Upper lobe of left lung (tissue), 6 donors: ENCODE data around the gene ADIPOR2. TPM values are rescaled to one million over a fixed set of nuclear protein-coding genes. Genes with fewer than 3 reads are reported as not detected.
A peak's percentile ranks its signal among the peaks of the same experiment; 100 is the strongest.

Experiments used
- ATAC-seq, 2 donors: fragments of 200-7000 bp; cut with Tn5 transposase; one replicate each; pipeline ENCODE4 v1.9.1; 2022; ENCODE audit warnings: mild to moderate bottlenecking in 2 of 2, moderate library complexity in 2 of 2; ENCODE audit not compliant: low FRiP score in 2 of 2
- DNase-seq, 2 donors: peaks; one replicate each; pipeline ENCODE4 v3.0.0-alpha.2; 2019 to 2020
- H3K27ac ChIP-seq, 4 donors: fragments of 200-600 bp; sonication (generic); one replicate each; pipeline ENCODE4 v1.5.1; 2016 to 2019
- H3K27me3 ChIP-seq, 4 donors: fragments of 200-600 bp; sonication (generic); one replicate each; pipeline ENCODE4 v1.5.1; 2017 to 2019
- H3K36me3 ChIP-seq, 4 donors: fragments of 200-600 bp; sonication (generic); one replicate each; pipeline ENCODE4 v1.5.1; 2016 to 2019
- H3K4me1 ChIP-seq, 4 donors: fragments of 200-600 bp; sonication (generic); one replicate each; pipeline ENCODE4 v1.5.1; 2018 to 2019
- H3K4me3 ChIP-seq, 4 donors: fragments of 200-600 bp; sonication (generic); one replicate each; pipeline ENCODE4 v1.5.1; 2017 to 2019; ENCODE audit warnings: mild to moderate bottlenecking in 2 of 4, moderate library complexity in 1 of 4
- H3K9me3 ChIP-seq, 4 donors: fragments of 200-600 bp; sonication (generic); one replicate each; pipeline ENCODE4 v1.5.1; 2018 to 2019
- EP300 ChIP-seq, 4 donors: sonication (generic); formaldehyde crosslinking; IDR thresholded peaks; one replicate each; pipeline ENCODE4 v1.5.1; 2017; ENCODE audit warnings: antibody characterized with exemption in 4 of 4, control low read depth in 2 of 4
- POLR2A ChIP-seq, 4 donors: fragments of 450-650 bp; IDR thresholded peaks; one replicate each; pipeline ENCODE4 v1.5.1; 2016 to 2017; ENCODE audit warnings: antibody characterized with exemption in 4 of 4, mild to moderate bottlenecking in 2 of 4
- POLR2AphosphoS5 ChIP-seq, 2 donors: sonication (generic); formaldehyde crosslinking; IDR thresholded peaks; one replicate each; pipeline ENCODE4 v1.5.1; 2017; ENCODE audit warnings: antibody characterized with exemption in 2 of 2
- WGBS, 2 donors: methylation state at CpG; one replicate each; pipeline ENCODE4 v1.1.5; 2017 to 2018; 5-methylcytosine and 5-hydroxymethylcytosine counted together
- total RNA-seq, 6 donors: library from RNA; depleted of rRNA in 4 of 6; stranded (reverse); fragments of >200 nt in 4 of 6; gene quantifications; one replicate each; pipeline versions ENCODE4 v1.1.0 to v1.2.1, GENCODE V29; 2016 to 2021
- TF ChIP-seq, protein P1 (sequence below), 6 experiments: fragments of 450-650 bp in 4 of 6; fragments of 200-600 bp in 2 of 6; sonication (generic) in 2 of 6; IDR thresholded peaks; one replicate each; pipeline ENCODE4 v1.5.1; 2016 to 2019; ENCODE audit warnings: antibody characterized with exemption in 6 of 6
- donor health status: DM: no; HTN: no; CAD: no; lungs with moderate emphysema.
- donor health status: DM: no; HTN: yes; CAD: no; lungs with severe emphysema.

The ADIPOR2 gene
- total RNA-seq, 6 donors from 2014 or later = 45.1 to 82.3 (median 68.6) TPM

DNA sequence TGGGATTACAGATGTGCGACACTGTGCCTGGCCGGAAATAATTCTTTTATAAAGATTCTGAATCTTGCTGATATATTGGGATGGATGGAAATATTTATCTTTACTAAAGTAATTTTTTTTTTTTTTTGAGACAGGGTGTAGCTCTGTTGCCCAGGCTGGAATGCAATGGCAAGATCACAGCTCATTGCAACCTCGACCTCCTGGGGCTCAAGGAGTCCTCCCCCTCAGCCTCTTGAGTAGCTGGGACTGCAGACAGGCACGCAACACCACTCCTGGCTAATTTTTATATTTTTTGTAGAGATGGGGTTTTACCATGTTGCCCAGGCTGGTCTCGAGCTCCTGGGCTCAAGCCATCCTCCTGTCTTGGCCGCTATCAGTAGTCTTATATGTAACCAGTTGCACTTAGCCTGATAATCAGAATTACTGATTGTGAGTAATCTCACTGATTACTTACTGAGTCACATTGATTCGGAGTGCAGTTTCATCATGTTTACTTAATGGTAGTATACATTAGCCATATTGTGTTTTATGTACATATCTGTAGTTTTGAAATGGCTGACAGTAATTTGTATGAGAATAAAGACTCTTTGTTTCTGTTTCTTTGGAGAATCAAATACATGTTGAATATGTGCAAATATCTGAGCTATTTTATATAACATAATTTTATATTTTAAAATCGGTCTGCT lies 79.1 kb downstream of the ADIPOR2 start:
- ATAC-seq (no peak), DNase-seq (no peak)
- H3K27me3 ChIP-seq = no peaks in the 10 kb centered on the region
- WGBS, 2 donors = 95 to 96% methylated on average over 8 of the region's 8 CpGs
- H3K9me3 ChIP-seq = no peaks in the 10 kb centered on the region
- H3K27ac ChIP-seq = no peak overlapping the region
- TF ChIP-seq, protein P1, sequence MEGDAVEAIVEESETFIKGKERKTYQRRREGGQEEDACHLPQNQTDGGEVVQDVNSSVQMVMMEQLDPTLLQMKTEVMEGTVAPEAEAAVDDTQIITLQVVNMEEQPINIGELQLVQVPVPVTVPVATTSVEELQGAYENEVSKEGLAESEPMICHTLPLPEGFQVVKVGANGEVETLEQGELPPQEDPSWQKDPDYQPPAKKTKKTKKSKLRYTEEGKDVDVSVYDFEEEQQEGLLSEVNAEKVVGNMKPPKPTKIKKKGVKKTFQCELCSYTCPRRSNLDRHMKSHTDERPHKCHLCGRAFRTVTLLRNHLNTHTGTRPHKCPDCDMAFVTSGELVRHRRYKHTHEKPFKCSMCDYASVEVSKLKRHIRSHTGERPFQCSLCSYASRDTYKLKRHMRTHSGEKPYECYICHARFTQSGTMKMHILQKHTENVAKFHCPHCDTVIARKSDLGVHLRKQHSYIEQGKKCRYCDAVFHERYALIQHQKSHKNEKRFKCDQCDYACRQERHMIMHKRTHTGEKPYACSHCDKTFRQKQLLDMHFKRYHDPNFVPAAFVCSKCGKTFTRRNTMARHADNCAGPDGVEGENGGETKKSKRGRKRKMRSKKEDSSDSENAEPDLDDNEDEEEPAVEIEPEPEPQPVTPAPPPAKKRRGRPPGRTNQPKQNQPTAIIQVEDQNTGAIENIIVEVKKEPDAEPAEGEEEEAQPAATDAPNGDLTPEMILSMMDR (IDR thresholded peaks at IDR 0.05) = no peak
- no peak for TF ChIP-seq POLR2A (IDR thresholded peaks at IDR 0.05)
- no peak for TF ChIP-seq POLR2AphosphoS5 (IDR thresholded peaks at IDR 0.05)
- no peak for TF ChIP-seq EP300 (IDR thresholded peaks at IDR 0.05)
- H3K4me1 ChIP-seq = peaks cover 0 to 11% (median 6%) of the 10 kb centered on the region in 4 donors
- no peak overlapping the region for H3K4me3 ChIP-seq
- peaks cover 0 to 27% (median 3%) of the 10 kb centered on the region in 4 donors for H3K36me3 ChIP-seq

DNA sequence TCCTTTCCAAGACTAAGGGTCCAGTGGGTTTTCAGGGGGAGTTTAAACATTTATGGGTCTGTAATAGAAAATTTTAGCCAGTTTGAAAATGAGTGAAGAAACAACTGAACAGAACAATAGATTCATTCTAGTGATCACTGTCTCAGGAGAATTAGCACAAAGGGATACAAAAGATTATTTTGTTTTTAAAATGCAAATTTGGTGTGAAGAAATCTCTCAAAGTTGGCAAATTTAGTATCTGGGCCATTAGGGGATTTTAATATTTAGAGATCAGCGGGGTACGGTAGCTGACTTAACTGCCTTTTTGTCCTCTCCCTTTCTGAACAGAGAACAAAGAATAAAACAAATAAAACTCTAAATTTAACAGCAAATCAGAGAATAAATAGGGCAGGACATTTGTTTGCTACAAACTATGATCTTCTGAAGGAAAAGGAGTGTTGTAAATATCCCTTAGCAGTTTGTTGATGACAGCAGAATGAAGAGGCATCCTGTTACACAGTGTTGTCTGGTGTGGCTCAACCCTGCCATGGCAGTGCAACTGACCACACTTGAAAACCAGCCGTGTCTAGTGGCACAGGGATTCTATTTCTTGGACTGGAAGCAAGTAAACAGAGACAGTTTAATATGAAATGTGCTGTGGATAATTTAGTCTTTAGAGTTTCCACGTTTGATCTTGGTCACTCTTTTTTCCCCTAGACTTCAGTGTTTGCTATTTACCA lies 83.2 kb downstream of the ADIPOR2 start:
- Histone ChIP-seq H3K36me3 (peaks cover 0 to 40% (median 3%) of the 10 kb centered on the region in 4 donors), H3K27me3 (no peaks in the 10 kb centered on the region), H3K27ac (no peak overlapping the region), H3K4me3 (no peak overlapping the region), H3K9me3 (no peaks in the 10 kb centered on the region), H3K4me1 (peaks cover 0 to 8% (median 2%) of the 10 kb centered on the region in 4 donors)
- ATAC-seq (no peak), DNase-seq (no peak)
- WGBS, 2 donors = 68 to 85% methylated on average over 4 of the region's 4 CpGs
- TF ChIP-seq EP300 (IDR thresholded peaks at IDR 0.05) (no peak), POLR2A (IDR thresholded peaks at IDR 0.05) (no peak)

DNA sequence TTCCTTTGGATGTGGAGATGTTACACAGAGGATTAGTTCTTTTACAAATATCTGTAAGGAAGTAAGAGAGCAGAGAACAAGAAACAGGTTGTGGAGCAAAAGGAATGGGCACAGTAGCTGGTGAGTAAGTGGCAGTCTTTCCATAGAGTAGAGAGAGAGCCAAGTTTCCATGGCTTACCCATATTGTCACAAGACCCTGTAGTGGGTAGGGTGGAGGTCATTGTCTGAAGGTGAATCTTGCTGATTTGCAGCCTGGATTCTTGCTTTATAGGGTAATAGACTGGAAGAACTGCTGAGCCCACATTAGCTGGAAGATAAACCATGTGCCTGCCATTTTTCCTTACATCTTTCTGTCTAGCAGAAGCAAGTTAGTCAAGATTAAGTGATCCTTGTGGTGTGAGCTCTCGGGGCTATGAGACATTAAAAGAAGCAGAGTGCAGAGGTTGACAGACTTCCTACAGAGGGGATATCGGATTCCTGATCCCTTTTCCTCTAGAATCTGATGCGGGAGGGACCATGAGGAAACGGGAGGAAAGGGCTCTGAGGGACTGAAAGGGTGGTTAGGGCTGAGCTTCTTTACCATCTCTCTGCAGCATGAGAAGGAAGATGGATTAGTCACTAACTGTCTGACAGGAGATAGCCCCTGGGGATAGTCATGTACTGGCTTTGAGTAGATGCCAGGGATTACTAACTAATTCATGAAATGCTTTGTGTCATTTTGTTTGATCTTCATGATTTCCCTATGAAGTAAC lies 85.5 kb downstream of the ADIPOR2 start:
- peak in 1 of 2 donors; percentile 66 for ATAC-seq
- Histone ChIP-seq H3K9me3 (no peaks in the 10 kb centered on the region), H3K4me1 (peaks cover 8 to 22% (median 15%) of the 10 kb centered on the region in 4 donors), H3K4me3 (no peak overlapping the region), H3K27me3 (no peaks in the 10 kb centered on the region), H3K27ac (no peak overlapping the region), H3K36me3 (peaks cover 0 to 37% (median 5%) of the 10 kb centered on the region in 4 donors)
- no peak for DNase-seq
- 89 to 90% methylated on average over 4 of the region's 4 CpGs for WGBS, 2 donors
- TF ChIP-seq POLR2AphosphoS5 (IDR thresholded peaks at IDR 0.05) = no peak
- no peak for TF ChIP-seq POLR2A (IDR thresholded peaks at IDR 0.05)
- TF ChIP-seq EP300 (IDR thresholded peaks at IDR 0.05) = no peak
- TF ChIP-seq, protein P1 (IDR thresholded peaks at IDR 0.05) = no peak

DNA sequence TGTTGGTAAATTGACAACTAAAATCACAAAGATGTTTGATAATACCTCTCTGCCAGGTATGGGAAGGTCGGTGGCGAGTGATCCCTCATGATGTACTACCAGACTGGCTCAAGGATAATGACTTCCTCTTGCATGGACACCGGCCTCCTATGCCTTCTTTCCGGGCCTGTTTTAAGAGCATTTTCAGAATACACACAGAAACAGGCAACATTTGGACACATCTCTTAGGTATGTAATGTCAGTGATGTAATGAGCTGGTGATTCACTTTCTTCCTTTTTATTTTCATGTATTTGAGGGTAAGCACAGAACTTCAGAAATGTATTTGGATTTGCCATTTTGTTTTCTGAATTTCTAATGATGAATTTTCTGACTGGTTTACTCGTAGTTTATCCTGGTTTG lies 86.9 kb downstream of the ADIPOR2 start:
- H3K27ac ChIP-seq = no peak overlapping the region
- no peak overlapping the region for H3K4me3 ChIP-seq
- WGBS, 2 donors = 90 to 94% methylated on average over 5 of the region's 5 CpGs
- ATAC-seq (peak in 1 of 2 donors; percentile 53), DNase-seq (no peak)
- no peaks in the 10 kb centered on the region for H3K27me3 ChIP-seq
- no peaks in the 10 kb centered on the region for H3K9me3 ChIP-seq
- peaks cover 0 to 35% (median 5%) of the 10 kb centered on the region in 4 donors for H3K36me3 ChIP-seq
- TF ChIP-seq, protein P1 (IDR thresholded peaks at IDR 0.05) = no peak
- no peak for TF ChIP-seq POLR2AphosphoS5 (IDR thresholded peaks at IDR 0.05)
- TF ChIP-seq EP300 (IDR thresholded peaks at IDR 0.05) = no peak
- TF ChIP-seq POLR2A (IDR thresholded peaks at IDR 0.05) = no peak
- H3K4me1 ChIP-seq = peaks cover 8 to 30% (median 19%) of the 10 kb centered on the region in 4 donors

DNA sequence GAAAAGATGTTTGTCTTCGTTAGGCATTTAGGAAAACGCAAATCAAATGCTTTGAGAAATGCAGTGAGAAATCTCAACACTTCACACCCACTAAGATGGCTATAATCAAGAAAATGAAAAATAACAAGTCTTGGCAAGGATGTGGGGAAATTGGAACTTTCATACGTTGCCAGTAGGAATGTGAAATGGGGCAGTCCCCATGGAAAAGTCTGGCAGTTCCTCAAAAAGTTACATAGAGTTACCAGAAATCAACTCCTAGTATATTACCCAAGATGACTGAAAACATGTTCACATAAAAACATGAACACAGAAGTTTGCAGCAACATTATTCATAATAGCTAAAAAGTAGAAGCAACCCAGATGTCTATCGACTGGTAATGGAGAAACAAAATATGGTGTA lies 88.0 kb downstream of the ADIPOR2 start:
- H3K36me3 ChIP-seq = peaks cover 0 to 26% (median 7%) of the 10 kb centered on the region in 4 donors
- peaks cover 8 to 30% (median 19%) of the 10 kb centered on the region in 4 donors for H3K4me1 ChIP-seq
- no peak for DNase-seq
- H3K4me3 ChIP-seq = no peak overlapping the region
- no peak overlapping the region for H3K27ac ChIP-seq
- no peaks in the 10 kb centered on the region for H3K27me3 ChIP-seq
- peak in 1 of 2 donors; percentile 15 for ATAC-seq
- TF ChIP-seq POLR2A (IDR thresholded peaks at IDR 0.05) (no peak), EP300 (IDR thresholded peaks at IDR 0.05) (no peak), POLR2AphosphoS5 (IDR thresholded peaks at IDR 0.05) (no peak)
- TF ChIP-seq, protein P1 (IDR thresholded peaks at IDR 0.05) = no peak
- WGBS, 2 donors = 71 to 76% methylated on average over 4 of the region's 4 CpGs
- no peaks in the 10 kb centered on the region for H3K9me3 ChIP-seq
